Activated gamma-delta T cell treated with anti-CD3 and anti-CD28 coated beads, Interleukin-2, amount 50 U/mL, for 16 hours (primary cell): ENCODE results near the gene CBFB.
"Not testable (repeated sequence)": the region's sequence is repeated elsewhere in the genome, so short reads cannot be mapped to it uniquely, and the experiment has no call there.

Experiments
- DNase-seq: peaks from one replicate; pipeline ENCODE4 v3.0.0-alpha.2; 2020; ENCODE audit warnings: low read depth

Gene CBFB

DNA sequence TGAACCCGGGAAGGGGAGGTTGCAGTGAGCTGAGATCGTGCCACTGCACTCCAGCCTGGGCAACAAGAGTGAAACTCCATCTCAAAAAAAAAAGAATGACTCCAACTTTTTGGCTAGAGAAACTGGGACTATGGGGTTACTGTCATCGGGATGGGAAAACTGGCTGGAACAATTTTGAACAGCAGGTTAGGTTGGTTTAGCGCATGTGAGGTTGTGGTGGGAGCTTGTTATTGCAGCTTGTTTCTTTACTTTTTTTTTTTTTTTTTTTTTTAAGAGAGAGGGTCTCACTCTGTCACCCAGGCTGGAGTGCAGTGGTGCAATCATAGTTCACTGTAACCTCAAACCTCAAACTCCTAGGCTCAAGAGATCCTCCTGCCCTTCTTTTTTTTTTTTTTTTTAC, 12.6 kb downstream of the CBFB start:
- DNase-seq: not testable (repeated sequence)

DNA sequence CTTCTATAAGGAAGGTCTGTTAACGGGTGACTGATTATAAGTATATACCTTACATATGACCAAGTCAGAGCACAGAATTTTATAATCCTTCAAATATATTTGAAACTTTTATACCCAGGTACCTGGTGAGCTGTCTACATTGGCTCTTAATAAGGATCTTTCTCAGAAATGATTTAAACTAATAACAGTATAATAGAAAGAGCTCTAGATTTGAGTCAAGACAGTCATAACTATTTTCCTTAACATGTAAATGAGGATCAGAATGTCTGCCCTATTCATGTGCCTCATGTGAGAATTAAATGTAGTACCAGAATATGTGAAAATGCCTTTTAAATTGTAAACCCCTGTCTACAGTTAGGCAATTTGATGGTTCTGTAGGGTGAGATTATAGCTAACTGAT, 14.5 kb downstream of the CBFB start:
- no peak for DNase-seq

DNA sequence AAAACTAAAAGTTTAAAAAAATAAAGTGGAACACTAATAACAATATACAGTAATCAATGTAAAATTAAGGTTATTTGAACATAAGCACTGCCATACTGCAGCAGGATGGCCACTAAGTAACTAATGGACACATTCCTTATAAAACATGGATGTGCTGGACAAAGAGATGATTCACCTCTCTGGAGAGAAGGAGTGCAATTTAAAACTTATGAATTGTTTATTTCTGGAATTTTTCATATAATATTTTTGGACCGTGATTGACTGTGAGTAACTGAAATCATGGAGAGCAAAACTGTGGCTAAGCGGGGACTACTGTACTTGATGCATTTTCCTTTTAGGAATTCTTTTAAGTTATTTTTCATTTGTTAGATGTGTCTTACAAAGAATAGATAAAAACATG, 21.8 kb downstream of the CBFB start:
- DNase-seq: no peak

DNA sequence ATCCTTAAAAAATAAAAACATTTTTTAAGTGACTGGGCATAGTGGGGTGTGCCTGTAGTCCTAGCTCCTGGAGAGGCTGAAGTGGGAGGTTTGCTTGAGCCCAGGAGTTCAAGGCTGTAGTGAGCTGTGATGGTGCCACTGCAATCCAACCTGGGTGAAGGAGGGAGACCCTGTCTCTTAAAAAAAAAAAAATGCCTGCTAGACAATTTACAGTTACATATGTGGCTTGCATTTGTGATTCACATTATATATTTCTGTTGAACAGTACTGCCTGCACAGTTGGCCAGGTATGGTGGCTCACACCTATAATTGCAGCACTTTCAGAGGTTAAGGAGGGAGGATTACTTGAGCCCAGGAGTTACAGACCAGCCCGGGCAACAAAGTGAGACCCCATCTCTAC, 23.4 kb downstream of the CBFB start:
- no peak for DNase-seq

DNA sequence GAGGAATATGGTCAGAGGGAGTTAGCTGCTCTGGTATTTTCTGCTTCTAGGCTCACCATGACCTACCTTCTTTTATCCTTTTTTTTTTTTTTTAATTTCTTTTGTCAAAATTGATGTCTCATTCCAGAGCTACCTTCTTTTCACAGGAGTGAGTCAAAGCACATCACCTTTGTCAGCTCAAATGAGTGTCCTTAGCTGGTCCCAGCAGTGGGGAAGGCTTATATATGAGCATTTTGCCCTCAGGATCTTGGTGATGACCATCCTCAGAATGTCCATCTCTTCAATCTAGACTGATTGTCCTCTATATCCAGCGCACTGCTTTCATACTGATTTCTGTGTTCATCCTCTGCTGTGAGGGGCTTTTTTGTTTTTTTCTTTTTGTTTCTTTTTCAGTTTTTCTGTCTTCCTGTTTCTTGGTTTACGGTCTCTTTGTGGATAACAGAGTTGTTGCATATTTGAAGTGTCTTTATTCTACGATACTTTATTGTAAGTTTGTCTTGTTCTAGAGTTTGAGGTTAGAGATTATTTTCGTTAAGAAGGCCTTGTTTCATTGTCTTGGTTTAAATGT, 24.9 kb downstream of the CBFB start:
- DNase-seq: no peak

DNA sequence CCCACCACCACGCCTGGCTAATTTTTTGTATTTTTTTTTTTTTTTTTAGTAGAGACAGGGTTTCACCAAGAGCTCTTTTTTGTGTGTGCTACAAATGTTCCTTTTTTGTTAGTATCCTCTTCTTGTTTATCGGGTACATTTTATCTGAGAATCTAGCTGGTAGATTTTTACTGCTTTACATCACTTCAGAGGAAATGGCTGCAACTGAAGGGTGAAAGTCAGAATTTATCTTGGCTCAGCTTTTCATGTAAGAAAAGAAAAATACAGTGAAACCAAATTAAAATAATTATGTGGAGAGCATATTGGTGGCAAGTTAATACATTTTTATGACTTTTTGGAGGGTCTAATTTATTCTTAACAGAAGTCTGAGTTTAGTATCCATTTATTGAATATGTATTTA, 26.0 kb downstream of the CBFB start:
- DNase-seq: no peak

DNA sequence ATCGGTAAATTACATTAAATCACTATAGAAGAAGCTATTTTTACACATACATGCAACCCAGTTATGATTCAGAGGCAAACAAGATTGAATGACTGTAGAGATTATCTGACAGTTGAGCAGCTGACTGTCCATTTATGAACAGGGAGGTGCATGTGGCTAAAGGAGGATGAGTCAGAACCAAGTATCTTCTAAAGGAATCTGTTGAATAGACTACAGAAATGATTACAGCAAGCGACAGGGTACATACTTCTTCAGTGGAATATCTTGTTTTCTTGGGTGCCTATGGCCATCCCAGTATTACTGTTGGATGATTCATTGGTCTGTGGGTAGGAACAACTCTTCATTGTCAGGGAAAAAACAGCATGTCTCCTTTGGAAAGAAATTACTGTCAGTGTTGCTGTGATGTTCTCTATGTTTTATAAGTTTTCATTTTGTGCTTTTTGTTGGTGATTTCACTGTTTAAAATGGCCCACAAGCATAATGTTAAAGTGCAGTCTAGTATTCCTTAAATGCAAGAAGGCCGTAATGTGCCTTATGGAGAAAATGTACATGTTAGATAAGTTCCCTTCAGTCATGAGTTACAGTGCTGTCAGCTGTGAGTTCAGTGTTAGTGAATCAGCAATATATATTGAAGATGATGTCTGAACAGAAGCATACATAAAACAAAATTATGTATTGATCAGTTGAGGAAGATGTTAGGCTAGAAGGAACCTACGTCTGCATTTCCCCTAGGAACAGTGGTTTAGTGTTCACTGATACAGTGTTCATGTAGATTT, 27.0 kb downstream of the CBFB start:
- DNase-seq: no peak

DNA sequence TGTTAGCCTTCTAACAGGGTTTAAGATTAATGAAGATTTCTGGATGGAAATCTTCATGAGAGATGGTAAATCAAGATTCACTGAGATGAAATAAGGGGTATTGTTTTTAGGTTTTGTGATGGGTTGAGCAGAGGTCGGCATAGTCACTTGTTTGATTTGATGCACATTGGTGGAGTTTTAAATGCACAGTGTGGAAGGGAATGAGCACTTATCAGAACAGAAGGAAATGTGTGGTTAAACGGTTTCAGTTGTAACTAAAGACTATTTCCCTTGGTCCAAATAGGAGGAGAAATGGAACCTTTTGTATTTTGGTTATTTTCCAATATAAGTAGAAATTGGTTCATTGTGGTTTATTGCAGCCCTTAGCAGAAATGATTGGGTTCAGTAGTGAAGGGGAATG, 34.1 kb downstream of the CBFB start:
- no peak for DNase-seq

DNA sequence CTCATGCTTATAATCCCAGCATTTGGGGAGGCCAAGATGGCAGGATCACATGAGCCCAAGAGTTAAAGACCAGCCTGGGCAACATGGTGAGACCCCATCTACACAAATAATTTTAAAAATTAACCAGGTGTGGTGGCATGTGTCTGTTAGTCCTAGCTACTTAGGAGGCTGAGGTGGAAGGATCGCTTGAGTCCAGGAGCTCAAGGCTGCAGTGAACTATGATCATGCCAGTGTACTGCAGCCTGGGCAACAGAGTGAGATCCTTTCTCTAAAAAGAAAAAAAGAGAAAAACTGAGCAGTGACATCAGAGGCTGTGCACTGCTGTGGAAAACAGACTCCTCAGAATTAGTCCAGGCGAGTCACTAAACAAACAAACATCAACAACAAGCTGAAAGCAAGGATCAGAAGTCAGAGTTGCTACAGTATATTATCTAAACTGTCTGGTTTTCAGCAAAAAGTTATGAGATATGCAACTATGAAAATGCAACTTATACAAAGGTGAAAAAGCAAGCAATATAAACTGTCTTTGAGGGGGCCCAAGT, 39.3 kb downstream of the CBFB start:
- no peak for DNase-seq

DNA sequence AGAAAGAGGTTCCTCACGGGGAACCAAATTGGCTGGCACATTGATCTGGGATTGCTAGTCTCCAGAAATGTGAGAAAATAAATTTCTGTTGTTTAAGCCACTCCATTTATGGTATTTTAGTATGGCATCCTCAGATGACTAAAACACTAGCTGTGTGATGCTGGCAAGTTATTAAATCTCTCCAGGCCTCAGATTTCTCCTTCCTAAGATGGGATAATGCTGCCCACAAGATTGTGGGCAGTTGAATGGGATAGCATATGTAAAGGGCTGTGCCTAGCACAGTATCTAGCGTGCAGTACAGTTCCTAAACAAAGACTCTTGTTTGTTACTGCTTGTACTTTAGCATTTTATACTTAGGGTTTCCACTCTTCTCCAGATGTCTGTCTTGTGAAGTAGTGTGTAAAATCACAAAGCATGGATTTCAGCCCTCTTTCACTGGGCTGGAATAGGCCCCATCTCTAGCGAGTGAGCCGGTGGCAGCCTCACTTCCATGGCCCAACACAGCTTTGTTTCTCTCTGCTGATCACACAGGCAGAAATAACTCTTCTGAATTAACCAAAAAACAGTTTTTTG, 42.6 kb downstream of the CBFB start:
- no peak for DNase-seq

DNA sequence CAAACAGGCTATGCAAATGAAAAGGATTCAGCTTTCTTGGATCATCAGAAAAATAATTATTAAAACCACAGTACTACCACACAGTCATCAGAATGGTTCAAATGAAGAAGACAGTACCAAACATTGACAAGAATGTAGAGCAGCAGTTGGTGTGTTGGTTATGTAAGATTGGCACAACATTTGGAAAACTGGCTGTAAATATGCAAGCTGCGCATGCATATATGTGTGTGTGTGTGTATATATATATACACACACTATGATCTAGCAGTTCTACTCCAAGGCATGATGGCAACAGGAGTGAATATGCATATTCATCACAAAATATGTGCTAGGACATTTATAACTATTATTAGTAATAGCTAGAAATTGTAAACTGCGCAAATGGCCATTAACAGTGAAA, 46.4 kb downstream of the CBFB start:
- no peak for DNase-seq

DNA sequence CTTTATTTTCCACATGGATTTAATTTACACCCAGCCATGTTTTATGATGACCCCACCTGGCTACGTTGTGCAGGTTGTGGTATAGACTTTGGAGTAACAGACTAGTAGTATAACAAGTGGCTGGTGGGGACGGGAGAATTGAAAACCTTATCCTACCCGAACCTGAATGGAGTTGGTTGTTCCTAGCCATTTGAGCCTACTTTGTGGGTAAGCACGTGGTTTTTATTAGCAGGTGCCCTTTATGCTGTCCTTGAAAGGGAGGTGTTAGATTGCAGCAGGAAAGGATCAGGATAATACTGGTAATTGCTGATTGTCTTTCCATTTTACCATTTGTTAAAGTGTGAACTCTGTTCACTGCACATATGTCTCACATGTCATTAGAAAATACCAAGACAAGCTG, 48.9 kb downstream of the CBFB start:
- DNase-seq: no peak

DNA sequence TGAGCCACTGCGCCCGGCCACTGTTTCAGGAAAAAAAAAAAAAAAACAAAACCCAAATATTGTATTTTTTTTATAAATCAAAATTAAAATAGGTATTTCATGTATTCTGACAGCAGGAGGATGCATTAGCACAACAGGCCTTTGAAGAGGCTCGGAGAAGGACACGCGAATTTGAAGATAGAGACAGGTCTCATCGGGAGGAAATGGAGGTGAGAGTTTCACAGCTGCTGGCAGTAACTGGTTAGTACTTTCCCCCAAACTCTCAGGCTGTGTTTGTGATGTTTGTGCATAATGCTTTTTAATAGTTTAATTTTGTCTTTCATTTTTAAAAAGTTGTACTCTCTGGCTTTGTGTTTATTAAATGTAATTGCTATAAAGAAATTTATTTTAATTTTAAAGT, 53.2 kb downstream of the CBFB start:
- DNase-seq: no peak

DNA sequence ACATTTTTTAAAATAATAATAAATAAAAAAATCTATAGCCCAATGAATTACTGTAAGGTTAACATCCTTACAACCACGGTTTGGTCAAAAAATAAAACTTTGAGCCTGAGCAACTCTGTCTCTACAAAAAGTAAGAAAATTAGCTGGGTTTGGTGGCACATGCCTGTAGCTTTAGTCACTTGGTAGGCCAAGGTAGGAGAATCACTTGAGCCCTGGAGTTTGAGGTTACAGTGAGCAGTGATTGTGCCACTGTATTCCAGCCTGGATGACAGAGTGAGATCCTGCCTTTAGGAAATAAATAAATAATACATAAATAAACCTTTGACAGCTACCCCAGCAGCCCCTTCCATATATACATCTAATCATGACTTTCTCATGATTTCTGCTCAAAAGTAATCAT, 53.9 kb downstream of the CBFB start:
- no peak for DNase-seq

DNA sequence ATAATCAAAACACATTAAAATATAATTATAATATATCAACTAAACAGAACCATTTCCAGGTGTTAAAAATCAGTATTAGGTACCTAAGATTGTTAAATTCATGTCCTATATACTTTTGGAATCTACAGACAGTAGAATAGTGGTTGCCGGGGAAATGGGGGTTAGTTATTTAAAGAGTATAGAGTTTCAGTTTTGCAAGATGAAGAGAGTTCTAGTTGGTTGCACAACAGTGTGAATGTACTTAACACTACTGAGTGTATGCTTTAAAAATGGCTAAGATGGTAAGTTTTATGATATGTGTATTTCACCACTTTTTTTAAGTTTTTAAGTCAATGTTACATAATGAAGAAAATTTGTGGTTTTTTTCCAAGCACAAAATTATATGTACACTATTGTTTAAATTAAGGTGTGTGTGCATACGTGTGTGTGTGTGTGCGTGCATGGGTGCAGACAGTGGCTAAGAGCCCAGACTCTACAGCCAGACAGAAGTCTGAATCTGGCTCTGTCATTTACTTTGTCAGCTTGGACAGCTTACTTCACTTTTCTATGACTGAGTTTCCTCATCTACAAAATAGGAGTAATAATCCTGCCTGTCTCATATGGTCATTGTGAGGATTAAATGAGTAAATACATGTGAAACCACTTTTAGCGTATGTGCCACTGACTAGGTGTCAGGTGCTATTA, 55.5 kb downstream of the CBFB start:
- DNase-seq: no peak

DNA sequence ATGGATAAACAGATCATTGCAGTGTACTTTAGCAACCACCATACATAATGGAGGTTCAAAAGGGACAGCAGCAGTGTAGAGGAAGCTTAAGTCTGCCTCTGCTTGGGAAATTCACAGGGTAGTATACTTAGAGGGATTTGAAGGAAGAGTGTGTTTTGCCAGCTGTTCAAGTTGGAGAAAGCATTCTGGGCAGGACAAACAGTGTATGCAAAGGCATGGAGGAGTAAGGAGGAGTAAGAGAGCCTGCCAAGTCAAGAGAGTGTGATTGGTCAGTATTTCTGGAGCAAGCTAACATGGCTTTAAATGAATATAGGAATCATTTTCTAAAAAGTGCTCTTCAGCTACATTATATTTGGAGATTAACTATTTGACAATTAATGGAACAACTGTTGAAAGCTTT, 57.9 kb downstream of the CBFB start:
- DNase-seq: no peak

DNA sequence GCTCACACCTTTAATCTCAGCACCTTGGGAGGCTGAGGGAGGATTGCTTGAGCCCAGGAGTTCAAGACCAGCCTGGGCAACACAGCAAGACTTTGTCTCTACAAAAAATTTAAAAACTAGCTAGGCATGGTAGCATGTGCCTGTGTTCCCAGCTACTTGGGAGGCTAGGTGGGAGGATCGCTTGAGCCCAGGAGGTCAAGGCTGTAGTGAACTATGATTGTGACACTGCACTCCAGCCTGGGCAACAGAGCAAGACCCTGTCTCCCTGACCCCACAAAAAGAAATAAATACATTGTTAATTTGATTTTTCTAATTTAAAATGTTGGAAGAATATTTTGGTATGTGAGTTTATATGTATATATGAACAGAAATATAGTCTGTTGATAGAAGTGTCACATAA, 58.3 kb downstream of the CBFB start:
- DNase-seq: no peak

DNA sequence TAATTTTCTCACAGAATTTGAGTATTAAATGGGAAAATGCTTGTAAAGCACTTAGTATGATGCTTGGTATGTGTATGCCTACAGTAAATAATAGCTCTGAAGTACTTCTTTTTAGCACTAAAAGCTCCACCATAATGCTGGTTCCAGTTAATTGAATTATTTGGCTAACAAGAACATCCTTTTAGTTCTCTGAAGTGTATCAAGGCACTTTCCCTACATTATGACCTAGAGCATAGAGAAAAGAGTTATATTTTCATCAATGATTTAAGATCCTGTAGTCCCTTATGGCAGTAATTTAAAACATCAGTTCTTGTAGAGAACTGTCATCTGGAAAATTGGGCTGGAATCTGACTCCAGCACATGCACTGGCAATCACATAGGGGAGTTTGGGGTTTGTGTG, 58.9 kb downstream of the CBFB start:
- no peak for DNase-seq

DNA sequence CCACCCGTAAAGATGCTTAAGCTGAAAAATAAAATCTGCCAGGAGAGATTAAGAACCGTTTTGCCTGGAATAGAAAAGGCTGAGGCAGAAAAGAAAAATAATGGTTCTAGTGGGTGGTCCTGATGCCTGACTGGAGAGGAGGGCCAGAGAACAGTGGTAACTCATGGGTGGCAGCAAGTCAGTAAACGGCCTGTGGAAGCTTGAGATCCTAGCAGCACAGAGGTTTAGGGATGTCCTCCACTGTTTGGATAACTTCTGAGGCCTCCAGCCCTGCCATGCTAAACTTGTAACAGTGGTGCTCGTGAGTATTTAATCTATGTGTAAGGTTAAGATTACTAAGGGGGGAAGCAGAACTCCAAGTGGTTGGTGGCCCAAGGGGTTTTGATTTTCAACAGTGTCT, 59.6 kb downstream of the CBFB start:
- no peak for DNase-seq

DNA sequence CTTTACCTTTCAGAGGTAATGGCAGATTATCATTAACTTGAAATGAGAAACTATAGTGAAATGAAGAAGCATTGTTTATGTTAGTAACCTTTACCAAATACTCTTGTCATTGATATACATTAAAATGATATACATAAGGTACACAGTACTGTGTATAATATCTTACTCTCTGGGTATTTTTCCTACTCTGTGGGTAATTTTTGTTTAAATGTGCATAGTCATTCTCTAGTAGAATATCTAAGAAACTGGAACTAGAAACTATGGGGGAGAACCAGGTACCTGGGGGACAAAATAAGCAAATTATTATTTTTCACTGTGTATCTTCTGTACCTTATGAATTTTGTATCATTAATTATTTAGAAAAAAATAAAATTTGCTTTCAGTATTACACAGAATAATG, 60.2 kb downstream of the CBFB start:
- DNase-seq: no peak

DNA sequence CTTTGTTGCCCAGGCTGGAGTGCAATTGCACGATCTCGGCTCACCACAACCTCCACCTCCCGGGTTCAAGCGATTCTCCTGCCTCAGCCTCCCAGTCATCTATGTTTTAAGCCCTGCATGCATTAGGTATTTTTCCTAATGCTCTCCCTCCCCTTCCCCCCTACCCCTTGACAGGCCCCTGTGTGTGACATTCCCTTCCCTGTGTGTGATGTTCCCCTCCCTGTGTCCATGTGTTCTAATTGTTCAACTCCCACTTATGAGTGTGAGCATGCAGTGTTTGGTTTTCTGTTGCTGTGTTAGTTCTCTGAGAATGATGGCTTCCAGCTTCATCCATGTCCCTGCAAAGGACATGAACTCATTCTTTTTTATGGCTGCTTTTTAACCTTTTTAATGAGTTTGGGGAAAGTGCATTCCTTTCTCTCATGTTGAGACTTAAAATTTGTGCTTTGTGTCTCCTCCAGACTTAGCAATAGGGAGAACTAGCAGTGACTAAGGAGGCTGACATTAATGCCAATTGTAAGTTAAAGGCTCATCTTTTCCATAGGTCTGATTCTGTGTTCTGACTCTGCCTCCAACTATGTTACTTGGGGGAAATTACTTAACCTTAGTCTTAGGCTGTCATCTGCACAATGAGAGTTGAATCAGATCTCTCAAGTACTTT, 63.1 kb downstream of the CBFB start:
- no peak for DNase-seq

DNA sequence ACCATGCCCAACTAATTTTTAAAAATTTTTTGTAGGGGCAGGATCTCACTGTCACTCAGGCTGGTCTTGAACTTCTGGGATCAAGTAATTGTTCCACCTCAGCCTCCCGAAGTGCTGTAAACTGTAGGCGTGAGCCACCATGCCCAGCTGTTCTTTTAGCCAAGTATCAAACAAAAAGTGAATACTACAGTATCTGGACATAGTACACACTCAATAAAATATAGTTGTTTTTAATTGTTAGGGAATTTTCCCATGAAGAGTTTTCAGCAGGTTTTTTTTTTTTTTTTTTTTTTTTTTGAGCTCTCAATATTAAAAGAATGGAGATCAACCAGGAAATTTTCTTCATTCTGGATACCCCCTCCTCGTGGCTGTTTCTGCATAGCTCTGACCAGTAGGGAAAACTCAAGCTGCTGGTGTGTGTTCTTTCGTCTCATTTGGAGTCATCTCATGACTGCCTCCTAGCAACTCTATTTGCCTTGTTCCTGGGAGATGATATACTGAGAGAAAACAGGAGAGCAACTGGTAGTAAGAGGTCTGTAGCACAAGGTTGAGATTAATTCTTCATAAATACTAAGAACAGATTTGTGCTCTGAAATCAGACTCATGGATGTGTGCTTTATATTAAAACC, 64.3 kb downstream of the CBFB start:
- no peak for DNase-seq
